Measurements from ENCODE around the gene ZGPAT. TPM values are rescaled to one million over a fixed set of nuclear protein-coding genes. Genes with fewer than 3 reads are reported as not detected.

ZGPAT gene
- total and polyA plus RNA-seq, 2 of the 13 experiments (the other 11 are each of a cell fraction or from before 2014, with no cell fraction given), result 23.0 to 41.9 TPM

DNA sequence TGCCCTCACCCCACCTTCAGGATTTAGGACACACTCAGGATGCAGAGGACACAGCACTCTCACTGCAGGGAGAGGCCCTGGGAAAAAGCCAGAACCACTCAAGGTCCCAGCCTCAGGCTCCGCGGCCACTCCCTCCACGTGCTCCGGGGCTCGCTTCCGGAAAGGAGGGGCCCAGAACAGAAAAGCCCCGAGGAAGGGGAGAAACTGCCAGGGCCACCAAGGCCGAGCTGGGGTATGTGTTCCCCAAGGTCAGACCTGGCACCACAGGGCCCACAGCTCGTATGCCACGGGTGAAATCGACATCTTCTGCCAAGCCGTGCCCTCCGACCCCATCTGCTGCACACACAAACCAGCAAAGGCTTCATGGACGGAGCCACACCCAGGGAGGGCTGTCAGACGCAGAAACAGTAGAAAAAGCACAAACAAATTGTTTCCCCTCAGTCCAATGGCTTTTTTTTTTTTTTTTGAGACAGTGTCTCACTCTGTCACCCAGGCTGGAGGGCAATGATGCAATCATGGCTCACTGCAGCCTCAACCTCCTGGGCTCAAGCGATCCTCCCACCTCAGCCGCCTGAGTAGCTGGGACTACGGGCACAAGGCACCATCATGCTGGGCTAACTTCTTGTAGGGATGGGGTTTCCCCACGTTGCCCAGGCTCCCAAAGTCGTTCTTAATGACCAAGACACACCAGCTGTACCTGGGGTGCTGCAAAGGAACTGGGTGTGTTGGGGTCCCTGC is 65.1 kb downstream of the ZGPAT start:
- in situ Hi-C loops (cut with HindIII; ENCODE audit: extremely low pct_ligation_motif_present, low pct_unique_long_range_greater_than_20kb) (no loop called here), intact Hi-C loops (cut with micrococcal nuclease; ENCODE audit: unreplicated experiment) (no loop called here)
- POLR2A ChIA-PET, result interaction anchor here (0.7 kb wide), 1 partner anchor 35 kb away, joined by 3 read pairs; no protein-coding TSS in a partner anchor
- CTCF ChIA-PET (ENCODE audit: low intra/inter-chr PET ratio, low total read pairs), result no interaction called here
- H3K27ac ChIP-seq (ENCODE audit: extremely low read length, insufficient read depth, low read length), result no peak overlapping the region
- H3K9me3 ChIP-seq (ENCODE audit: low read length), result no peaks in the 10 kb centered on the region
- DNase-seq (ENCODE audit: low spot score) (no peak), ATAC-seq (no peak; the same call in 2 of the 3 replicates), FAIRE-seq (no peak)
- H3K79me2 ChIP-seq (ENCODE audit: insufficient read depth, low read length), result no peaks in the 10 kb centered on the region
- no peaks in the 10 kb centered on the region for H4K20me1 ChIP-seq (ENCODE audit: insufficient read depth, low read length)
- no peaks in the 10 kb centered on the region for H3K36me3 ChIP-seq (replicated peaks in 1 of 2; ENCODE audit: control insufficient read depth in 1 of 2, insufficient read depth in 2 of 2, low read length in 2 of 2)
- H2AFZ ChIP-seq (ENCODE audit: low read length), result no peak overlapping the region
- H3K4me3 ChIP-seq (replicated peaks in 1 of 3; ENCODE audit: insufficient read depth in 1 of 3, low read depth in 2 of 3, low read length in 3 of 3), result no peak overlapping the region
- H3K9ac ChIP-seq (ENCODE audit: insufficient read depth, low read depth, low read length), result no peak overlapping the region
- no peaks in the 10 kb centered on the region for H3K27me3 ChIP-seq (ENCODE audit: control insufficient read depth in 1 of 2, insufficient read depth in 2 of 2, low read length in 2 of 2)
- no peak overlapping the region; the same call in 1 of the 2 replicates for H3K4me2 ChIP-seq (ENCODE audit: low read depth, low read length)
- 70% methylated on average over 20 of the region's 20 CpGs for WGBS (ENCODE audit: low lambda C conversion rate)
- no TSS peak for BruUV-seq (replicated peaks)
- peaks cover 16% of the 10 kb centered on the region for H3K4me1 ChIP-seq (ENCODE audit: insufficient read depth, low read length)
- TF ChIP-seq HOXA3 (CRISPR knock-in tag; IDR thresholded peaks at IDR 0.05) (peak; percentile 49; the same call in 1 of the 2 replicates), ZFP36L1 (CRISPR knock-in tag; IDR thresholded peaks at IDR 0.05) (no peak), MYC (CRISPR knock-in tag; IDR thresholded peaks at IDR 0.05; ENCODE audit: borderline replicate concordance) (peak; percentile 48; the same call in 1 of the 2 replicates), GABPB1 (CRISPR knock-in tag; IDR thresholded peaks at IDR 0.05) (peak; percentile 61; the same call in 1 of the 2 replicates), HOXA7 (CRISPR knock-in tag; IDR thresholded peaks at IDR 0.05) (no peak), NFKB2 (CRISPR knock-in tag; IDR thresholded peaks at IDR 0.05; ENCODE audit: borderline replicate concordance) (0 out of 2 replicates have a peak, but pooled peaks have one; percentile 36), CEBPB (IDR thresholded peaks at IDR 0.05; ENCODE audit: borderline replicate concordance, low read depth, low read length) (peak; percentile 66), ZBTB20 (CRISPR knock-in tag; IDR thresholded peaks at IDR 0.05; ENCODE audit: borderline replicate concordance, low read depth) (no peak), ZNF550 (CRISPR knock-in tag; IDR thresholded peaks at IDR 0.05; ENCODE audit: borderline replicate concordance) (no peak), ZFX (CRISPR knock-in tag; IDR thresholded peaks at IDR 0.05; ENCODE audit: low read depth) (0 out of 2 replicates have a peak, but pooled peaks have one; percentile 6), EED (CRISPR knock-in tag; IDR thresholded peaks at IDR 0.05) (no peak), ZSCAN25 (CRISPR knock-in tag; IDR thresholded peaks at IDR 0.05) (no peak), ETV6 (CRISPR knock-in tag; conservative IDR thresholded peaks at IDR 0.05) (no peak), ZFY (CRISPR knock-in tag; IDR thresholded peaks at IDR 0.05) (peak; percentile 31; the same call in 1 of the 2 replicates), ZNF629 (CRISPR knock-in tag; conservative IDR thresholded peaks at IDR 0.05) (no peak), CEBPG (CRISPR knock-in tag; IDR thresholded peaks at IDR 0.05) (peak; percentile 66)
- TF ChIP-seq, protein P1, sequence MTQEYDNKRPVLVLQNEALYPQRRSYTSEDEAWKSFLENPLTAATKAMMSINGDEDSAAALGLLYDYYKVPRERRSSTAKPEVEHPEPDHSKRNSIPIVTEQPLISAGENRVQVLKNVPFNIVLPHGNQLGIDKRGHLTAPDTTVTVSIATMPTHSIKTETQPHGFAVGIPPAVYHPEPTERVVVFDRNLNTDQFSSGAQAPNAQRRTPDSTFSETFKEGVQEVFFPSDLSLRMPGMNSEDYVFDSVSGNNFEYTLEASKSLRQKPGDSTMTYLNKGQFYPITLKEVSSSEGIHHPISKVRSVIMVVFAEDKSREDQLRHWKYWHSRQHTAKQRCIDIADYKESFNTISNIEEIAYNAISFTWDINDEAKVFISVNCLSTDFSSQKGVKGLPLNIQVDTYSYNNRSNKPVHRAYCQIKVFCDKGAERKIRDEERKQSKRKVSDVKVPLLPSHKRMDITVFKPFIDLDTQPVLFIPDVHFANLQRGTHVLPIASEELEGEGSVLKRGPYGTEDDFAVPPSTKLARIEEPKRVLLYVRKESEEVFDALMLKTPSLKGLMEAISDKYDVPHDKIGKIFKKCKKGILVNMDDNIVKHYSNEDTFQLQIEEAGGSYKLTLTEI (CRISPR knock-in tag; conservative IDR thresholded peaks at IDR 0.05), result no peak
- TF ChIP-seq, protein P2, sequence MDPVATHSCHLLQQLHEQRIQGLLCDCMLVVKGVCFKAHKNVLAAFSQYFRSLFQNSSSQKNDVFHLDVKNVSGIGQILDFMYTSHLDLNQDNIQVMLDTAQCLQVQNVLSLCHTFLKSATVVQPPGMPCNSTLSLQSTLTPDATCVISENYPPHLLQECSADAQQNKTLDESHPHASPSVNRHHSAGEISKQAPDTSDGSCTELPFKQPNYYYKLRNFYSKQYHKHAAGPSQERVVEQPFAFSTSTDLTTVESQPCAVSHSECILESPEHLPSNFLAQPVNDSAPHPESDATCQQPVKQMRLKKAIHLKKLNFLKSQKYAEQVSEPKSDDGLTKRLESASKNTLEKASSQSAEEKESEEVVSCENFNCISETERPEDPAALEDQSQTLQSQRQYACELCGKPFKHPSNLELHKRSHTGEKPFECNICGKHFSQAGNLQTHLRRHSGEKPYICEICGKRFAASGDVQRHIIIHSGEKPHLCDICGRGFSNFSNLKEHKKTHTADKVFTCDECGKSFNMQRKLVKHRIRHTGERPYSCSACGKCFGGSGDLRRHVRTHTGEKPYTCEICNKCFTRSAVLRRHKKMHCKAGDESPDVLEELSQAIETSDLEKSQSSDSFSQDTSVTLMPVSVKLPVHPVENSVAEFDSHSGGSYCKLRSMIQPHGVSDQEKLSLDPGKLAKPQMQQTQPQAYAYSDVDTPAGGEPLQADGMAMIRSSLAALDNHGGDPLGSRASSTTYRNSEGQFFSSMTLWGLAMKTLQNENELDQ (CRISPR knock-in tag; IDR thresholded peaks at IDR 0.05; ENCODE audit: borderline replicate concordance), result no peak
